SIG-M5 (cell line): Measurements from ENCODE around the gene DARS1.
A peak's percentile ranks its signal among the peaks of the same experiment; 100 is the strongest.
"Not testable (repeated sequence)": the region's sequence is repeated elsewhere in the genome, so short reads cannot be mapped to it uniquely, and the experiment has no call there.

ENCODE experiments used
- DNase-seq: peaks from one replicate; lab custom pipeline; 2025; lab: John Stamatoyannopoulos, UW

Gene DARS1

GRCh38 chr2:135882415-135882814 is 103.0 kb downstream of the DARS1 start:
- DNase-seq = no peak

GRCh38 chr2:135876770-135877169 is 108.7 kb downstream of the DARS1 start:
- DNase-seq = not testable (repeated sequence)

GRCh38 chr2:135876066-135876711 is 109.2 kb downstream of the DARS1 start, which contains the start of gene MCM6:
MCM6 (minus strand) TSS chr2:135876443; CDS start chr2:135876365, 78 bp downstream.
- DNase-seq = peak; percentile 89

- no peak for DNase-seq
These were observed 109.8 kb downstream of the DARS1 start for GRCh38 chr2:135875491-135876065.

GRCh38 chr2:135874777-135875365 is 110.6 kb downstream of the DARS1 start:
- no peak for DNase-seq

GRCh38 chr2:135870571-135870970 is 114.9 kb downstream of the DARS1 start:
- no peak for DNase-seq

GRCh38 chr2:135863233-135863632 is 122.2 kb downstream of the DARS1 start:
- no peak for DNase-seq

- DNase-seq = no peak
These were observed 122.7 kb downstream of the DARS1 start for GRCh38 chr2:135862718-135863117.
